ENCODE measurements around the gene RNF31. TPM values are rescaled to one million over a fixed set of nuclear protein-coding genes. Genes with fewer than 3 reads are reported as not detected.

Gene RNF31
- total RNA-seq, 2 donors from 2014 or later = 34.9 to 53.7 TPM

Small RNAs within 50 kb of the gene (microRNA-seq; reads per million reads assigned to microRNA genes)
- gene MIR7703 (ENCODE audit: borderline microRNAs expressed in 2 of 2) = 0 reads per million in 2 donors

Other genes with a start within 250 kb of the RNF31 start
- gene DHRS4, start 193.7 kb upstream of the RNF31 start, total RNA-seq = 10 to 100 TPM; 15.4 to 16.9 TPM
- gene DHRS4L2, start 158.6 kb upstream of the RNF31 start, total RNA-seq = 10 to 100 TPM; 15.1 to 16.9 TPM
- under 1 TPM; 0.14 to 0.23 TPM for gene CARMIL3, start 95.5 kb upstream of the RNF31 start, total RNA-seq
- gene CPNE6, start 75.9 kb upstream of the RNF31 start, total RNA-seq = 1 to 10 TPM in 1 of 2 donors, under 1 TPM in 1; 0.32 to 1.3 TPM
- gene PCK2, start 53.2 kb upstream of the RNF31 start, total RNA-seq = 10 to 100 TPM; 18.8 to 27.4 TPM
- 10 to 100 TPM; 32.2 to 37.1 TPM for gene DCAF11, start 32.7 kb upstream of the RNF31 start, total RNA-seq
- gene NRL, start 32.5 kb upstream of the RNF31 start, total RNA-seq = 1 to 10 TPM; 1.1 to 1.4 TPM
- under 1 TPM in 1 of 2 donors, not detected in 1; 0.38 TPM for gene FITM1, start 16.8 kb upstream of the RNF31 start, total RNA-seq
- 100 to 1,000 TPM; 114 to 119 TPM for gene PSME1, start 11.3 kb upstream of the RNF31 start, total RNA-seq
- 10 to 100 TPM; 10.9 to 14.2 TPM for gene EMC9, start 5.9 kb upstream of the RNF31 start, total RNA-seq
- 10 to 100 TPM; 72.6 to 97.7 TPM for gene PSME2, start 888 bp upstream of the RNF31 start, total RNA-seq
- 10 to 100 TPM; 53.7 to 92.4 TPM for gene IRF9, start 13.8 kb downstream of the RNF31 start, total RNA-seq
- gene REC8, start 24.6 kb downstream of the RNF31 start, total RNA-seq = 1 to 10 TPM; 8.0 to 9.4 TPM
- 10 to 100 TPM; 24.9 to 30.6 TPM for gene IPO4, start 41.3 kb downstream of the RNF31 start, total RNA-seq
- gene TM9SF1, start 47.9 kb downstream of the RNF31 start, total RNA-seq = 10 to 100 TPM; 30.1 to 35.2 TPM
- gene TSSK4, start 58.2 kb downstream of the RNF31 start, total RNA-seq = not detected
- 10 to 100 TPM; 41.8 to 42.7 TPM for gene CHMP4A, start 66.0 kb downstream of the RNF31 start, total RNA-seq
- 10 to 100 TPM; 22.1 to 23.1 TPM for gene MDP1, start 68.6 kb downstream of the RNF31 start, total RNA-seq
- gene NEDD8, start 84.9 kb downstream of the RNF31 start, total RNA-seq = 100 to 1,000 TPM; 121 to 125 TPM
- gene GMPR2, start 85.4 kb downstream of the RNF31 start, total RNA-seq = 10 to 100 TPM; 34.4 to 42.0 TPM
- 10 to 100 TPM; 77.8 to 85.1 TPM for gene TINF2, start 95.1 kb downstream of the RNF31 start, total RNA-seq
- gene TGM1, start 115.7 kb downstream of the RNF31 start, total RNA-seq = 1 to 10 TPM in 1 of 2 donors, under 1 TPM in 1; 0.14 to 1.7 TPM
- gene RABGGTA, start 124.1 kb downstream of the RNF31 start, total RNA-seq = 10 to 100 TPM; 14.5 to 17.3 TPM
- 10 to 100 TPM; 14.0 to 17.9 TPM for gene DHRS1, start 152.3 kb downstream of the RNF31 start, total RNA-seq
- gene NOP9, start 152.4 kb downstream of the RNF31 start, total RNA-seq = 10 to 100 TPM; 19.2 to 20.9 TPM
- gene CIDEB, start 160.5 kb downstream of the RNF31 start, total RNA-seq = 10 to 100 TPM; 10.1 to 10.8 TPM
- gene LTB4R2, start 162.6 kb downstream of the RNF31 start, total RNA-seq = 1 to 10 TPM; 2.5 to 4.0 TPM
- 1 to 10 TPM; 5.6 TPM for gene LTB4R, start 164.0 kb downstream of the RNF31 start, total RNA-seq
- 10 to 100 TPM; 35.2 to 36.0 TPM for gene ADCY4, start 187.6 kb downstream of the RNF31 start, total RNA-seq
- gene RIPK3, start 192.5 kb downstream of the RNF31 start, total RNA-seq = 1 to 10 TPM; 8.5 to 9.2 TPM
- gene NFATC4, start 220.7 kb downstream of the RNF31 start, total RNA-seq = 10 to 100 TPM; 75.1 to 87.2 TPM